Suprapubic skin (tissue), 4 donors: Measurements from ENCODE around the gene DUOX1.

Experiments
- CTCF ChIP-seq, 2 donors: fragments of 200-600 bp in 1 of 2; fragments of 450-650 bp in 1 of 2; sonication (generic) in 1 of 2; IDR thresholded peaks; one replicate each; pipeline ENCODE4 v1.5.1; 2016 to 2019; ENCODE audit warnings: antibody characterized with exemption in 2 of 2, mild to moderate bottlenecking in 1 of 2, moderate library complexity in 1 of 2
- EP300 ChIP-seq: sonication (generic); formaldehyde crosslinking; IDR thresholded peaks from one replicate; pipeline ENCODE4 v1.6.1; 2017; ENCODE audit warnings: antibody characterized with exemption
- POLR2A ChIP-seq, 2 donors: fragments of 450-650 bp; IDR thresholded peaks; one replicate each; pipeline ENCODE4 v1.6.1; 2017; ENCODE audit warnings: antibody characterized with exemption in 2 of 2, mild to moderate bottlenecking in 2 of 2, moderate library complexity in 2 of 2
- POLR2AphosphoS5 ChIP-seq, 3 donors: sonication (generic); formaldehyde crosslinking; IDR thresholded peaks; one replicate each; pipeline ENCODE4 v1.6.1; 2017; ENCODE audit warnings: antibody characterized with exemption in 3 of 3

GRCh38 chr15:45097466-45097865 lies 32.3 kb upstream of the DUOX1 start:
- TF ChIP-seq CTCF (IDR thresholded peaks at IDR 0.05), result no peak
- no peak for TF ChIP-seq POLR2AphosphoS5 (IDR thresholded peaks at IDR 0.05)
- no peak for TF ChIP-seq POLR2A (IDR thresholded peaks at IDR 0.05)
- no peak for TF ChIP-seq EP300
